GM12878 (cell line): ENCODE measurements around the gene GPATCH2L.
A peak's percentile ranks its signal among the peaks of the same experiment; 100 is the strongest.

Experiments
- CTCF ChIP-seq, 3 experiments: IDR thresholded peaks in 2 of 3; conservative IDR thresholded peaks in 1 of 3; 2 replicates each; pipeline ENCODE4 v1.5.1; 2011; ENCODE audit warnings: low read depth in 3 of 3, low read length in 3 of 3, mild to moderate bottlenecking in 3 of 3, control low read depth in 2 of 3, moderate library complexity in 2 of 3, inconsistent platforms in 1 of 3, mixed read lengths in 1 of 3; ENCODE audit not compliant: control insufficient read depth in 2 of 3, insufficient read depth in 1 of 3; ENCODE audit errors: extremely low read depth in 1 of 3
- ESRRA ChIP-seq: IDR thresholded peaks from 2 replicates; pipeline ENCODE4 v1.6.1; 2012; ENCODE audit warnings: mild to moderate bottlenecking, low read length, improper control_type of control experiment
- FOXM1 ChIP-seq: IDR thresholded peaks from 2 replicates; pipeline ENCODE4 v1.6.1; 2012; ENCODE audit warnings: low read depth, mild to moderate bottlenecking, inconsistent platforms, low read length, moderate library complexity
- IKZF1 ChIP-seq: fragments of 450-650 bp; conservative IDR thresholded peaks from 2 replicates; pipeline ENCODE4 v1.6.1; 2017; ENCODE audit warnings: antibody characterized with exemption, mild to moderate bottlenecking
- ZBTB11 ChIP-seq: fragments of 450-650 bp; formaldehyde crosslinking; IDR thresholded peaks from 2 replicates; pipeline ENCODE4 v1.5.0; 2022; ENCODE audit warnings: mild to moderate bottlenecking, missing genetic modification characterization

DNA sequence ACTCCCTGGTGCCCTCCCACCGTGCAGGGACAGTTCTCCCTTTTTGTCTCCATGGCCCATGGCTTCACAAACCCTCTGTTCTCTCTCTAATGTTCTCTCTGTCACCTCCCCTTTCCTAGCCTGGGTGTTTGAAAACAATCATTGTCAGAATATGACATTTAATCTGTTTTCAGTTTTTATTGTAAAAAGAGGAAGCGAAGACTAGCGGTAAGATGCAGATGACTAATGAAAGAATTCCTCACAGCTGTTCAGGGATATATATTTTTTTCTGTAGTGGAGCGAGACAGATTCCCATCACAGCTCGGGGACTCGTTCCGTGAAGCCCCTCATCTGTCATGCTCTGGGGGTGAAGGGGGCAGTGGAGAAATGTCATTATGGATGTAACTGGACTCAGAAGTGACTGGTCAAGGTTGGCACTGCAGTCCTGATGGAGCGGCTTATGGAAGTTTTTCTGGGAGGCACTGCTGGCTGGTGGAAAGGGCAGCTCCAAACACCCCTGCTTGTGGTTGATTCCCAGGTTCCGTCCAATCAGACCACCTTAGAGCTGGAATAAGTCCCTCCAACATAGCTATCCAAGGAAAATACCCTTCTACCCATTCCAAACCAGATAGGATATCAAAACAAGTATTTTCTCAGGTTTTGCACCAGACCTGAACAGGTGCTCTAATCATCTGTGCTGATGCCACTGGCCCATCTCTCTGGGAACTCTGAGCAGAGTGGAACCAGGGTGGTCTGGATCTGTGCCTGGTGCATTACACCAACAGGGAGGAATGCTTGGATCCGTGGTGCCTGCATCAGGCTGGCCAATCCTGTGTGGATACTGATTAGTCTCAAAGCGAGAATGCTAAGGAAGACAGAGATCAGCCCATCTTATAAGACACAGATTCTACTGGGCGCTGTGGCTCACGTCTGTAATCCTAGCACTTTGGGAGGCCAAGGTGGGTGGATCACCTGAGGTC lies 84.7 kb downstream of the GPATCH2L start:
- TF ChIP-seq IKZF1 (peak; percentile 98), FOXM1 (peak; percentile 73; the same call in 1 of the 2 replicates), CTCF (IDR thresholded peaks at IDR 0.05 in 2 of 3, conservative IDR thresholded peaks at IDR 0.05 in 1 of 3; ENCODE audit: control insufficient read depth in 2 of 3, extremely low read depth in 1 of 3, insufficient read depth in 1 of 3, low read depth in 3 of 3, low read length in 3 of 3) (no peak), ZBTB11 (CRISPR knock-in tag) (no peak), ESRRA (no peak)
